ENCODE data around the gene LCMT2.

Gene LCMT2

DNA sequence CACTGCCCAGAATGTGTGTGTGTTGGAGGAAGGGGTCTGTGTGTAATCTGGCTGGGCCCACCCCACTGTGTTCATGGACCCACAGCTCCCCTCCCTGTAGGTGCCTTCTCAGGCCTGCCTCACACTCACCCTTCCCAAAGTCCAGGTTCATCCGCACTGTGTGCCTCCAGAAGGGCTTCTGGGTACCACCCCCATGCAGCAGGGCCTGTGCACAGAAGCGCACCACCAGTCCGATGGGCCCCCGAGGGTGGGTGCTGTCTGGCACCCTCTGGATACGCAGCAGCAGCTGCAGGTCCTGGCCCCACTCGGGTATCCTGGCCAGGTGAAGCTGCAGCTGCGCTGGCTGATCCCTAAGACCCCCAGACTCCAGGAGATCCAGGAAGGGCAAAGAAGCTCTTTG, 50.9 kb downstream of the LCMT2 start:
- H3K4me3 ChIP-seq (ENCODE audit: low read depth, low read length): no peak overlapping the region
- no peaks in the 10 kb centered on the region for H3K36me3 ChIP-seq (ENCODE audit: control insufficient read depth, insufficient read depth, low read length)
- no peaks in the 10 kb centered on the region for H3K27me3 ChIP-seq (ENCODE audit: control insufficient read depth, insufficient read depth, low read length)
- no peak overlapping the region for H3K9ac ChIP-seq (ENCODE audit: low read depth, low read length)
- no peaks in the 10 kb centered on the region for H3K4me1 ChIP-seq (ENCODE audit: control insufficient read depth, insufficient read depth, low read length)
- no peaks in the 10 kb centered on the region for H3K9me3 ChIP-seq (ENCODE audit: control insufficient read depth, insufficient read depth, low read length)

DNA sequence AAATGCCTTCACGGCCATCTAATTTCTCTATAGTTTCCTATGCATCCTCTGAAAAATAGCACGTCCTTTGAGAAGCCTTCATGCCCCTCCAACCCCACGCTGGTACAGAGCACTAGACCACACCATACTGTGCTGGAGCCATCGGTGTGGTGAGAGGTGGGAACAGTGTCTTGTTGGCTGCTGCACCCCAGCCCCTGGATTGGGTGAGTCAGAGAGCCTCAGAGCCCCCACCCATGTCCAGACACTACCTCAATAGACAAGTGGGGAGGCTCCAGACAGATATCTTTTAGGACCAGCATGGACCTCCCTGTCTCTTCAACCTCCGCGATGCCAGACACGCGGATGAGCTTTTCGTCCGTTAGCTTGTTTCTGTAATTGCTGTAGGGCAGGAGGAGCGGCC, 51.5 kb downstream of the LCMT2 start:
- no peak overlapping the region for H3K4me3 ChIP-seq (ENCODE audit: low read depth, low read length)
- no peaks in the 10 kb centered on the region for H3K4me1 ChIP-seq (ENCODE audit: control insufficient read depth, insufficient read depth, low read length)
- no peak overlapping the region for H3K9ac ChIP-seq (ENCODE audit: low read depth, low read length)
- H3K27me3 ChIP-seq (ENCODE audit: control insufficient read depth, insufficient read depth, low read length): no peaks in the 10 kb centered on the region
- H3K9me3 ChIP-seq (ENCODE audit: control insufficient read depth, insufficient read depth, low read length): no peaks in the 10 kb centered on the region
- H3K36me3 ChIP-seq (ENCODE audit: control insufficient read depth, insufficient read depth, low read length): no peaks in the 10 kb centered on the region

DNA sequence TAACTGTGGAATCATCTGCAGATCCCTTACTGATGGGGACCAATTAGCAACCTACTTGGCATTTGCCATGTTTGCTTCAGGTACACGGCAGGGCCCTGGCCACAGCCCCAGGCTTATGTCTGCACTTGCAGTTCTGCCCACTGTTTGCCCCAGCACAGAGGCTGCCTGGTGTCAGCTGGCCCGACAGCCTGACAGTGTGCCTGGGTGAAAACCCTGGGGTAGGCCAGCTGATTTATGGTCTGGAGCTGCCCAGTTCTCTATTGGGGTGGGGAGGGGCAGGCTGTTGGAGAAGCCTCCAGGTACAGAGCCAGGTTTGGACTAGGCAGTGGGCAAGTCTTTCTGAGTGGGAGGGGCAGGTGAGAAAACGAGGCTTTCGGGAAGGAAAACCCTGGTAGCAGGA, 52.5 kb downstream of the LCMT2 start:
- Histone ChIP-seq H3K9ac (ENCODE audit: low read depth, low read length) (no peak overlapping the region), H3K36me3 (ENCODE audit: control insufficient read depth, insufficient read depth, low read length) (no peaks in the 10 kb centered on the region), H3K4me3 (ENCODE audit: low read depth, low read length) (no peak overlapping the region), H3K27me3 (ENCODE audit: control insufficient read depth, insufficient read depth, low read length) (no peaks in the 10 kb centered on the region), H3K4me1 (ENCODE audit: control insufficient read depth, insufficient read depth, low read length) (no peaks in the 10 kb centered on the region), H3K9me3 (ENCODE audit: control insufficient read depth, insufficient read depth, low read length) (no peaks in the 10 kb centered on the region)

DNA sequence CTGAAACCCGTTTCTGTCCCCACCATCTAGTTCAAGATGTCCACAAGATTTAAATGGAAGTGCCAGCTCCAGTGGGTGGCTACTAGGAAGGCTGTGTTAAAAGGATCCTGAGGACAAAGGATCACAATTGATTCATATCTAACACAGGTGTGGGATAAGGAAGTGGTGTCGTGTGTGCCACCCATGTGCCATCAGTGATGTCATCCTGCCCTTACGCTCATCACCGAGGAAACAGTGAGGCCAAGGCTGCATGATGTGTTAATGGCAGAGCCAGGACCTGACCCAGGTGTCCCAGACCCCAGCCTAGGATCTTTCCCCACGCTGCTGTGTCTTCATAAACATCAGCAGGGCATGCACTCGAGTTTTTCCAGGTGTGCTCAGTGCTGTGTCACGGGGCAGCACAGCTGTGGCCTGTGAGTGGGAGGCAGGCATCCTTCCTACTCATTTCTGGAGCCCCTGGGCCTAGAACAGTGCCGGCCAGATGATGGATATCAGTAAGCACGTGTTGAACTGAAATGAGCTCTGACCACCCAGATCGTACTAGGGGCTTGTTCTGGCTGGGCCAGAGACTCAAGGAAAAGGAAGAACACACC, 53.0 kb downstream of the LCMT2 start:
- Histone ChIP-seq H3K27me3 (ENCODE audit: control insufficient read depth, insufficient read depth, low read length) (no peaks in the 10 kb centered on the region), H3K36me3 (ENCODE audit: control insufficient read depth, insufficient read depth, low read length) (no peaks in the 10 kb centered on the region), H3K4me1 (ENCODE audit: control insufficient read depth, insufficient read depth, low read length) (no peaks in the 10 kb centered on the region), H3K9me3 (ENCODE audit: control insufficient read depth, insufficient read depth, low read length) (no peaks in the 10 kb centered on the region), H3K4me3 (ENCODE audit: low read depth, low read length) (no peak overlapping the region), H3K9ac (ENCODE audit: low read depth, low read length) (no peak overlapping the region)

DNA sequence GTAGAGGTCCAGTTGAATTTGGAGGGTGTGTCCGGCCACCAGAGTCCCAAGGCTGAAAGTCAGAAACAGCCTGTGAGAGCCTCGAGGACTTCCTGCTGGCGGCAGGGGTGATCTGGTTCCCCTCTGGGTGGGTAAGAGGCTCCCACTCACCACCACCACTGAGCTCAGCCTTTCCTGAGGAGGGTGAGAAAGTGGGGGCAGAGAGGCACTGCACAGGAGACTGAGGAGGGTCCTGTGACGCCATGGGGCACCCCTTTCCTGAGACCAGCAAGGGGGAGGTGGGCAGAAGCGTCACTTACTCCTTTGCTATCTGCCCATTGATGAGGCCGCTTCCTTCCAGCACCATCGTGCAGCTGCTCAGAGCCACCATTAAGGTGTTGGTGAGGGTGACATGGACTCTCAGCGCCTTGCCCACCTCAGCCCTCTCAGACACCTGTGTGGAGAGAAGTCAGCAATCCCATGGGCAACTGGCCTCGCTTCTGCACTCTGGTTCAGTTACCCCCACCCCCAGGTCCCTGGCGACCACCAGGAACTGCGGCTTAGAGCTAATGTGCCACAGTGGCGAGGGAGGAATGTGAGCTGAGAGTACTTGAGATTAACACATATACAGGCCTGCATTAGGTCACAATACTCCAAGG, 53.7 kb downstream of the LCMT2 start:
- Histone ChIP-seq H3K36me3 (ENCODE audit: control insufficient read depth, insufficient read depth, low read length) (no peaks in the 10 kb centered on the region), H3K9ac (ENCODE audit: low read depth, low read length) (no peak overlapping the region), H3K9me3 (ENCODE audit: control insufficient read depth, insufficient read depth, low read length) (no peaks in the 10 kb centered on the region)

DNA sequence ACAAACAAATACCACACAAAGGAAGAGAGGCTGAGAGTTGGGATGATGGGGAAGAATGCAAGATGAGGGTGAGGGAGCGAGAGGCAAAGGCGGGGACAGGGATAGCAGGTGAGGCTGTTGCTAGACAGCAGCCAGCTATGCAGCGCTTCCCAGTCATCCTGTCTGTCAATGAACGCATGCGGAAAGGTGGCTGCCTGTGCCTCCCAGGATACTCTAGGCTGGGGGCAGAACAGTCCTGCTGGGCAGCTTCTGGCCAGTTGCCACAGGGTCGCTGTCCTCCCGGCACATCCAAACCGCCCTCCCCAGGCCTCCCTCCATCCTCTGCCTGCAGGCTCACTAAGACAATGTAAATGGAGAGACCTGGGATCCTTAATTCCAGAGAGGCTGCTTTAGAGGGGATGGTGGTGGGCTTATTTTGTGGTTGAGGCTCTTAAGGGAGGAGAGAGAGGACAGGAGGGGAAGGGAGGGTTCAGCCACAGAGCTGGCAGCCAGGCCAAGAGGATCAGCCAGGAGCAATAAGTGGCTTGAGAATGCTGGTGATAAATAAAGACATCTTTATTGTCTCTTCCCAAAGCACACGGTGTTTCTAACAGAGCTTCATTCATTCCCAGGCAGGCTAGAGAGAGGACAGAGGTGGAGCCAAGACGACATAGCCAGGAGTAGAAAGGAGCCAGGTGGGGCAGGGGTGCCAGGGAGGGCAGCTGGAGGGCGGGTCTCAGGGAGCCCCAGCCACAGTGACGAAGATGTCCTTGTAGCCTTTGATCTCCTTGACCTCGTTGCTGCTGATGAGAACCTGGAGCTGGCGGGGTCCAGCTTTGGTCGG, 54.4 kb downstream of the LCMT2 start:
- Histone ChIP-seq H3K27me3 (ENCODE audit: control insufficient read depth, insufficient read depth, low read length) (no peaks in the 10 kb centered on the region), H3K36me3 (ENCODE audit: control insufficient read depth, insufficient read depth, low read length) (no peaks in the 10 kb centered on the region), H3K9ac (ENCODE audit: low read depth, low read length) (no peak overlapping the region), H3K4me1 (ENCODE audit: control insufficient read depth, insufficient read depth, low read length) (no peaks in the 10 kb centered on the region), H3K9me3 (ENCODE audit: control insufficient read depth, insufficient read depth, low read length) (no peaks in the 10 kb centered on the region), H3K4me3 (ENCODE audit: low read depth, low read length) (no peak overlapping the region)

More for the DNA sequence above, 53.7 kb downstream of the LCMT2 start:
- Histone ChIP-seq H3K27me3 (ENCODE audit: control insufficient read depth, insufficient read depth, low read length) (no peaks in the 10 kb centered on the region), H3K4me1 (ENCODE audit: control insufficient read depth, insufficient read depth, low read length) (no peaks in the 10 kb centered on the region), H3K4me3 (ENCODE audit: low read depth, low read length) (no peak overlapping the region)

DNA sequence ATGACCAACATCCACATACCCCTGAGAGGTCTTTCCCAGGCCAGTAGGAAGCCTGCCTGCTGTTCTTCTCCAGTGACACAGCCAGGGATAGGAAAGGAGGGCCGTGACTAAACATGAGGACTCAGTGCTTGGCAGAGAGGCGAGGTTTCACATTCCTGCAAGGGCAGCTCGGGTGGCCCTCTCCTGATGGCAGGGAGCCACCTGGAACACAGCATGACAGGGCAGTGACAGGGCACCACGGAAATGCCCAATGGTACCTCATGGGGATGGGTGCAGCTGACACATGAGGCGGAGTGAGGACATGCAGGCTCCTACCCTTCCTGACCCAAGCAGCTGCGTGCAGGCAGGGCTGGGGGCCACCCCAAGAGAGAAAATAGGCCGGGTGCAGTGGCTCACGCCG, 56.2 kb downstream of the LCMT2 start:
- Histone ChIP-seq H3K4me3 (ENCODE audit: low read depth, low read length) (no peak overlapping the region), H3K36me3 (ENCODE audit: control insufficient read depth, insufficient read depth, low read length) (no peaks in the 10 kb centered on the region), H3K27me3 (ENCODE audit: control insufficient read depth, insufficient read depth, low read length) (no peaks in the 10 kb centered on the region), H3K9ac (ENCODE audit: low read depth, low read length) (no peak overlapping the region), H3K4me1 (ENCODE audit: control insufficient read depth, insufficient read depth, low read length) (no peaks in the 10 kb centered on the region), H3K9me3 (ENCODE audit: control insufficient read depth, insufficient read depth, low read length) (no peaks in the 10 kb centered on the region)

Measured in iPS-15b (cell line).